ENCODE measurements around the gene HMOX2. TPM values are rescaled to one million over a fixed set of nuclear protein-coding genes. Genes with fewer than 3 reads are reported as not detected.

The HMOX2 gene
- total RNA-seq, 1 donor from 2014 or later, result 28.8 TPM

DNA sequence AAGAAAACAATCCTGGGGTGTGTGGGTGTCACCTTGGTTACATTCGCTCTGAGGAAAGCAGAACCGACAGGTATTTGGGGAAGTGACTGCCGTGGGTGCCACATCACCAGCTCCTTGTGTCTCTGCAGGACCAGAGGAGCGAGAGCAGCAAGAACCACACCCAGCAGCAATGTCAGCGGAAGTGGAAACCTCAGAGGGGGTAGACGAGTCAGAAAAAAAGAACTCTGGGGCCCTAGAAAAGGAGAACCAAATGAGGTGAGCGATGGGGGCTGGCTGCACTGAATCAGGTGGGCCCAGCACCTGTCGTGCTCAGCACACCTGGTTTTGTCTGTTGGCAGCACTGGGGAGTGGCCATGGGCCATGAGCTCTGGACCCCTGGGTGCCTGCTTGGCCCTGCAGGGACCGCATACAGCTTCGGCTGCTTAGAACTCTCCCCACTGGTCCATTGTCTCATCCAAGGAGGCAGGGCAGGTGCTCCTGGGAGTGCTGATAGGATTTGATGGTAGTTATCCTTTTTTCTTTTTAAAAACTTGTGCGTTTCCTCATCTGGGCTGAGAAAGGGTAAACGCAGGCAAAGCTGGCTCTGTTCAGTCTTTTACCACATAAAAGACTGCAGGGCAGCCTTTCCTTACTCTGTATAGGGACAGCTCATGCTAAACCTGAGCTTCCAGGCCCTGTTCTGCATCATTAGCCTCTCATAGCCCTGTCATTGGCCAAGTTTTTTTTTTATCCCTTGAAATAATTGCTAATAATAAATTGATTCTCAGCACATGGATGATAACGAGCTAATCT, 29.4 kb downstream of the HMOX2 start:
- no peak for DNase-seq

DNA sequence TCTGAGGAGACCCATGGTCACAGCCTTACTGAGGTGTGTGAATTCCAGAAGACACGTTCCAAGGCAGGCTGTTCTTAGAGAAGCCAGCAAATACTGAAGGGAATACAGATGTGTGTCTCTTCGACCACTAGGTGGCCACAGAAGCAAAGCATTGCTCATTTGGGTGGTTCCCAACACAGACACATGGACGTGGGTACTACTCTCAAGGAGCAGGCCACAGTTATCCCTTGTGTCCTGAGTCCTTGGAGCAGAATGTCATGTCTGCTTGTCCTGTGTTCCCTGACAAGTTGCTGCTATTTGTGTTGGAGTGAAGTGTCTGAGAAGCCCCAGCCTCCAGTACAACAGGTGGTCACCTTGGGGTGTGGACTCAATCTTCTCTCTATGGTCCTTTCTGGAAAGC, 30.3 kb downstream of the HMOX2 start:
- DNase-seq, result peak; percentile 68

DNA sequence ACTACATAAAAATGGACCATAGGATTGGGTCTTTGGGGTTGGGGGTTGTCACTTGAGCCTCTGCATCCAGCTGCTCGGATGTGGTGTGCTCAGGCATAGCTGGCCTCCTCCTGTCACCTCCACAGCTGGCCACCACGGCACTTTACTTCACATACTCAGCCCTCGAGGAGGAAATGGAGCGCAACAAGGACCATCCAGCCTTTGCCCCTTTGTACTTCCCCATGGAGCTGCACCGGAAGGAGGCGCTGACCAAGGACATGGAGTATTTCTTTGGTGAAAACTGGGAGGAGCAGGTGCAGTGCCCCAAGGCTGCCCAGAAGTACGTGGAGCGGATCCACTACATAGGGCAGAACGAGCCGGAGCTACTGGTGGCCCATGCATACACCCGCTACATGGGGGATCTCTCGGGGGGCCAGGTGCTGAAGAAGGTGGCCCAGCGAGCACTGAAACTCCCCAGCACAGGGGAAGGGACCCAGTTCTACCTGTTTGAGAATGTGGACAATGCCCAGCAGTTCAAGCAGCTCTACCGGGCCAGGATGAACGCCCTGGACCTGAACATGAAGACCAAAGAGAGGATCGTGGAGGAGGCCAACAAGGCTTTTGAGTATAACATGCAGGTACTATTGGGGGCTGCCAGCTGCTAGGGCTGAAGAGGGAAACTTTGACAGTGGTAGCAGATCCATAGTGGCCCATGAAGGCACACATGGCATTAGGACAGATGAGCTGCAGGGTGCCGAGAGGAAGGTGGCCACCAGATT, 31.6 kb downstream of the HMOX2 start:
- DNase-seq, result no peak

GRCh38 chr16:4508806-4509205, 32.6 kb downstream of the HMOX2 start:
- no peak for DNase-seq

GRCh38 chr16:4509420-4509819, 33.2 kb downstream of the HMOX2 start:
- no peak for DNase-seq

DNA sequence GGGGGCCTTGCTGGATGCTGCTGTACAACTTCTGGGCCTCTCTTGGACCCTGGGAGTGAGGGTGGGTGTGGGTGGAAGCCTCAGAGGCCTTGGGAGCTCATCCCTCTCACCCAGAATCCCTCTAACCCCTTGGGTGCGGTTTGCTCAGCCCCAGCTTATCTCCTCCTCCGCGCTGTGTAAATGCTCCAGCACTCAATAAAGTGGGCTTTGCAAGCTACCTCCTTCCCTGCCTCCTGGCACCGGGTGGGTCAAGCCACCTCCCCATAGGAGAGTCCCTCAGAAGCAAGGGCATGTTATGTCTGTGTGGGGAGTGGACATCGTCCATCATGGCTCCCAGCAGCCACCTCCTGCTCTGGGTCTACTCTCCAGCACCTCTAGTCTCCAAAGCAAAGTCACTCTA, 33.9 kb downstream of the HMOX2 start:
- no peak for DNase-seq

GRCh38 chr16:4510747-4511426, 34.7 kb downstream of the HMOX2 start:
- no peak for DNase-seq

DNA sequence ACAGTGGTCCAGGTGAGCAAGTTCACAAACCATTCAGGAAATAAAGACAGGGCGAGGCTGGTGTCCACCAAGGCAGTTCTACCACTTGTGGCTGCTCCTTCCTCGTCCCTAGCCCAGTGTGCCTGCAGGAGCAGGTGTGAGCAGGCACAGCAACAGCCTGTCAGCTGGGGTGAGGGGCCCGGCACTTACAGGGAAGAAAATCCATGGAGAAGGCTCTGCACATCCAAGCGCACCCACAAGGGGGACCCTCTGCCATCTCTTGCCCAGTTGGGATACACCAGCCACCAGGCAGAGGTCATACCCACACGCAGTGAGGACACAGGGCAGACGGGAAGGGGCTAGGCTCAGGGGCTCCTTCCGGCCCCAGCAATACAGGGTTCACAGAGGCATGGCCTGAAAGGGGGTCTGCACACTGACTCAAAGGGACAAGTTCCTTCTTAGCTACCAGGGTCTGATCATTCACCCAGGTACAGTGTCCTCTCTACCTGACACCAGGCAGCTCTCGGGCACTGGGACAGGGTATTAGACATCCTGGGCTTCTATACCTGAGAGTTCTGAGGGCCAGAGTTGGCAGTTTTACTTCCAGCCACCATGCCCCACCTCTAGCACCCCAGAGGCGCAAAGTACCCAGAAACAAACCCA, 35.4 kb downstream of the HMOX2 start:
- no peak for DNase-seq

DNA sequence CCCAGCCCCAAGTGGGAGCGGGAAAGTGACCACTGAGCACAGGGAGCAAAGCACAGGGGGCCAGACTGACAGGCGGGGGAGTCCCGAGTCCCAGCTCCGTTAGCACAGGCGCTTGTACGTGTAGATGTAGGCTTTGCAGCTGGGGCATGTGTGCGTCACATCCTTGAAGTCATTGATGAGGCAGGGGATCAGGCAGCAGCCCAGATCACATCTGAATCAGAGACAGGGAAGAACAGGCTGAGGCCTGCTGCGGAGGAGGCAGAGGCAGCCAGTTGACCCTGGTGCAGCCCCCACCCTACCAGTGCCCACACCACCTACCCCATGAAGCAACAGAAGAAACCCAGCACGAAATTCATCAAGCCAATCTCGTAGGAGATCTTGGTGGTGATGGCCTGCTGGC, 36.3 kb downstream of the HMOX2 start:
- no peak for DNase-seq

- no peak for DNase-seq
Measured at GRCh38 chr16:4513086-4513860, 37.1 kb downstream of the HMOX2 start.

GRCh38 chr16:4513881-4514280, 37.7 kb downstream of the HMOX2 start:
- DNase-seq, result no peak

GRCh38 chr16:4514606-4515005, 38.4 kb downstream of the HMOX2 start:
- no peak for DNase-seq

GRCh38 chr16:4515611-4516233, 39.5 kb downstream of the HMOX2 start:
- no peak for DNase-seq

- no peak for DNase-seq
Measured at GRCh38 chr16:4517812-4518680, 41.8 kb downstream of the HMOX2 start.

DNA sequence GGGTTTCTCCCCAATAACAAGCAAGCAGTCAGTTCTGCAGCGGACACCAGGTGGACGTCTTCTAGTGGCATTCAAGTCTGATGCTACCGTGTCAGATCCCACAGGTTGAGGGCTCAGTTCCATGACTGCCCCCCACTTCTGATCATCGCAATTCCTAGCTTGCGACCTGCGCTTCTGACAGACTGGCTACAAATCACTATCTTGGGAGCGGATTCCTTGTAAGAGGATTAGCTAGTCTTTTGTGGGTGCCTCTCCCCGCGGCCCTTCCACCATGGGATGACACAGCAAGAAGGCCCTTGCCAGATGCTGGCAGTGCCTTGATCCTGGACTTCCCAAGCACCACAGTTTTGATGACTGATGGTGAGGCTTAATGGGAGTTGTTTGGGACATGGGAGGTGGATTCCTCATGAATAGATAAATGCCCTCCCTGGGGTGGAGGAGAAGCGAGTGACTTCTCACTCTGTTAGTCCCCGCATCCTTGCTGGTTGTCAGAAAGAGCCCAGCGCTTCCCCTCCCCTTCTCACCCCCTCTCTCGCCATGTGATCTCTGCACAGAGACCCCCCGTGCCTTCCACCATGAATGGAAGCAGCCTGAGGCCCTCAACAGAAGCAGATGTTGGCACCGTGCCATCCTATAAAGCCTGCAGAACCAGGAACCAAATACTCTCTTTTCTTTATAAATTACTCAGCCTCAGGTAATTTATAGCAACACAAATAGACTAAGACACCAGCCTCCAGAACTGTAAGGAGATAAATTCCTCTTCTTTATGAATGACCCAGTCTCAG, 43.3 kb downstream of the HMOX2 start:
- no peak for DNase-seq

DNA sequence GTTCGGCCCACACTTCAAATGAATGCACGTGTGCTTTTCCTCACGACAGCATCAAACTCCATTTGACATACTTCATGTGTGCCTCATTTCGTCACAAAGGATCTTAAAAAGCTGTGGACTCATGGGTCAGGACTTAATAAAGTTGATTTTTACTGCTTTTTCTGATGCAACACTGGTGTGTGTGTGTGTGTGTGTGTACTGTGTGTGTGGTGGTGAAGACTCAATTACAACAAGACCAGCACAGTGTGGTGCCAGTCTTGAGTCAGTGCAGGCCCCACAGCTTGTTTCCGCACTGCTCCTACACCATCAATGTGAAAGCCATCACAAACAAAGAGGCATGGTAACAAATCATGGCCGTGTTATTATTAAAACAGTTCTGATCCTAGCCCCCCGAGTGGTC, 44.7 kb downstream of the HMOX2 start:
- no peak for DNase-seq

GRCh38 chr16:4522051-4522581, 45.9 kb downstream of the HMOX2 start:
- DNase-seq, result peak; percentile 30

DNA sequence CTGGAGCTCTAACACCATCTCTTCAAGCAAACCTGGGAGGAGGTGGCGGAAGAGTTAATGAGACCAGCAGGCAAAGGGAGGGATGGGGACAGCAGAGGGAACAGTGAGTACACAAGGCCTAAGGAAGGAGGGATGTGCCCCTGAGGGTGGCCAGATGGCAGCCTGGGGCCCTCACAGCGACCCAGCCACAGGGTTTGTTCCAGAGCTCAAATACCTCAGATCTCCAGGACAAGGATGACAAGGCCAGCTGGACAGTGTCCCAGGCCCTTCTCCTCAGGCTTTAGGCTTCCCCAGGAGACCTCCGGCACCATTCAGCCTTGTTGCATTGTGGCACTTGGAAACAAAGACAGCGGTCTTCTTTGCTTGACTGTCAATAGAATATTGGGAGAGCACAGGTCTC, 47.5 kb downstream of the HMOX2 start:
- DNase-seq, result no peak

DNA sequence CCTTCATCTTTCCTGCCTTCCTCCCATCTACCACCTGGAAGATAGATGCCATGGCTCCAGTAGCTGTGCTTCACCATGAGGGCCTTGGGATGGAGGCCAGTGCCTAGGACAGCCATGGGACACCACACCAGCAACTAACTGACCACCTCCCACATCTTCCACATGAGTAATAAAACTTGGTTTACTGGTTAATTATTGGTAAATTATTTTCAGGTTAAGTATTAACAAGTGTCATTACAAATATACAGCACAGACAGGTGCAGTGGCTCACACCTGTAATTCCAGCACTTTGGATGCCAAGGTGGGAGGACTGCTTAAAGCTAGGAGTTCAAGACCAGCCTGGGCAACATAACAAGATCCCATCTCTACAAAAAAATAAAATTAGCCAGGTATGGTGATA, 48.4 kb downstream of the HMOX2 start:
- DNase-seq, result no peak

All from skin of body (tissue), 2 donors.